Testis (tissue), 3 donors: ENCODE data around the gene GSTM1. TPM values are rescaled to one million over a fixed set of nuclear protein-coding genes. Genes with fewer than 3 reads are reported as not detected.

Experiments used
- DNase-seq: peaks from one replicate; pipeline ENCODE4 v3.0.0-alpha.2; 2019
- H3K27ac ChIP-seq, 2 donors: fragments of 200-600 bp; sonication (generic); one replicate each; pipeline ENCODE4 v1.5.1; 2019
- H3K27me3 ChIP-seq: fragments of 200-600 bp; sonication (generic); one replicate; pipeline ENCODE4 v1.5.1; 2019
- H3K36me3 ChIP-seq: fragments of 200-600 bp; sonication (generic); one replicate; pipeline ENCODE4 v1.5.1; 2017; ENCODE audit warnings: low read depth; ENCODE audit errors: missing control alignments
- H3K4me1 ChIP-seq: fragments of 200-600 bp; sonication (generic); one replicate; pipeline ENCODE4 v1.5.1; 2019
- H3K4me3 ChIP-seq, 2 donors: fragments of 200-600 bp; sonication (generic); one replicate each; pipeline ENCODE4 v1.5.1; 2017 to 2019
- H3K9me3 ChIP-seq: fragments of 200-600 bp; sonication (generic); one replicate; pipeline ENCODE4 v1.5.1; 2017
- POLR2A ChIP-seq: fragments of 450-650 bp; IDR thresholded peaks from one replicate; pipeline ENCODE4 v1.6.1; 2017; ENCODE audit warnings: antibody characterized with exemption, mild to moderate bottlenecking, moderate library complexity
- WGBS, 2 donors: methylation state at CpG; one replicate each; pipeline ENCODE4 v1.1.5; 2018; 5-methylcytosine and 5-hydroxymethylcytosine counted together
- intact Hi-C: fragments of 100-400 bp; cut with DNase I; formaldehyde crosslinking; loops from one replicate; pipeline ENCODE4 v1.15.1; 2023; ENCODE audit warnings: low total_unique reads
- polyA plus RNA-seq: library from polyadenylated mRNA; stranded (reverse); fragments of 350-450 nt; fragmentation: Illumina TruSeq; extraction: RNeasy Lipid Tissue Mini Kit (QIAGEN cat#74804); gene quantifications from one replicate; pipeline ENCODE4 v1.2.3, GENCODE V29; 2014; ENCODE audit warnings: low read depth, low replicate concordance; ENCODE audit not compliant: insufficient read depth
- total RNA-seq, 2 donors: library from RNA; depleted of rRNA; stranded (reverse); fragments of >200 nt; gene quantifications; one replicate each; pipeline ENCODE4 v1.2.3, GENCODE V29; 2016
- TF ChIP-seq, protein P1 (sequence below), 3 experiments: fragments of 450-650 bp in 2 of 3; fragments of 200-600 bp in 1 of 3; sonication (generic) in 1 of 3; IDR thresholded peaks; one replicate each; pipeline ENCODE4 v1.5.1; 2016 to 2019; ENCODE audit warnings: antibody characterized with exemption in 3 of 3, mild to moderate bottlenecking in 2 of 3, moderate library complexity in 1 of 3

Gene GSTM1
- total and polyA plus RNA-seq, 3 donors from 2014 or later, result not detected

DNA sequence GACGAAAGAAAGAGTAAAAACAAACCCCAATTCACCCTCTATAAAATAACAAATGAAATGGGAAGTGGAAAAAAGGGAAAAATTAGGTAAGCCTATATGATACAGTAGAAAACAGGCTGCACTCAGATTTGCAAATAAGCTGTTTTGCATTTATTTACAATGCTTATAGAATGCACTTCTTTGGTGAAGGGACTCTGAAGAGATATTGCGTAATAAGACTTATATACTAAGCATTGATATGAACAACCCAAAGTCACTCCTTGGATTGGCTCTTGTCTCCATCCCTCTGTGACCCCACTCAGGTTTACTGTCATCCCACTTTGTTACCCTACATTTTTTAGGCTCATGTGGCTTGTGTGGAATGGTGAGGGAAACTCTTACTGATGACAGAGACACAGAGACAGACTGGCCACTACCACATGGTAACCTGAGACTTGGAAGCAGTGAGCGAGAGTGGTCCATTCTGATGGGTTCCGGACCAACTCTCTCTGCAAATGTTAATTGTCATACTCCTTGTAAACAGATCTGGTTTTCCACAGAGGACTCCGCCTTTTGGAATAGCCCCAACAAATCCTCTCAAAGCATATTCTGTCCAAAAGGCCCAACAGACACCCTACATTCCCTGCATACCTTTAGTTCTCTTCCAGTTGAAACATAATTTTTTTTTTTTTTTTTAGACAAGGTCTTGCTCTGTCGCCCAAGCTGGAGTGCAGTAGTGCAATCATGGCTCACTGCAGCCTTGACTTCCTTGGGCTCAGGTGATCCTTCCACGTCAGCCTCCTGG is 35.5 kb downstream of the GSTM1 start:
- WGBS, 2 donors, result 69 to 74% methylated on average over 7 of the region's 7 CpGs
- H3K4me1 ChIP-seq, result no peaks in the 10 kb centered on the region
- TF ChIP-seq POLR2A, result no peak
- TF ChIP-seq, protein P1, sequence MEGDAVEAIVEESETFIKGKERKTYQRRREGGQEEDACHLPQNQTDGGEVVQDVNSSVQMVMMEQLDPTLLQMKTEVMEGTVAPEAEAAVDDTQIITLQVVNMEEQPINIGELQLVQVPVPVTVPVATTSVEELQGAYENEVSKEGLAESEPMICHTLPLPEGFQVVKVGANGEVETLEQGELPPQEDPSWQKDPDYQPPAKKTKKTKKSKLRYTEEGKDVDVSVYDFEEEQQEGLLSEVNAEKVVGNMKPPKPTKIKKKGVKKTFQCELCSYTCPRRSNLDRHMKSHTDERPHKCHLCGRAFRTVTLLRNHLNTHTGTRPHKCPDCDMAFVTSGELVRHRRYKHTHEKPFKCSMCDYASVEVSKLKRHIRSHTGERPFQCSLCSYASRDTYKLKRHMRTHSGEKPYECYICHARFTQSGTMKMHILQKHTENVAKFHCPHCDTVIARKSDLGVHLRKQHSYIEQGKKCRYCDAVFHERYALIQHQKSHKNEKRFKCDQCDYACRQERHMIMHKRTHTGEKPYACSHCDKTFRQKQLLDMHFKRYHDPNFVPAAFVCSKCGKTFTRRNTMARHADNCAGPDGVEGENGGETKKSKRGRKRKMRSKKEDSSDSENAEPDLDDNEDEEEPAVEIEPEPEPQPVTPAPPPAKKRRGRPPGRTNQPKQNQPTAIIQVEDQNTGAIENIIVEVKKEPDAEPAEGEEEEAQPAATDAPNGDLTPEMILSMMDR (IDR thresholded peaks at IDR 0.05), result no peak
- intact Hi-C loops, result no loop called here
- no peak for DNase-seq
- no peaks in the 10 kb centered on the region for H3K36me3 ChIP-seq
- no peaks in the 10 kb centered on the region for H3K9me3 ChIP-seq
- H3K4me3 ChIP-seq, result no peak overlapping the region
- no peaks in the 10 kb centered on the region for H3K27me3 ChIP-seq
- no peak overlapping the region for H3K27ac ChIP-seq

DNA sequence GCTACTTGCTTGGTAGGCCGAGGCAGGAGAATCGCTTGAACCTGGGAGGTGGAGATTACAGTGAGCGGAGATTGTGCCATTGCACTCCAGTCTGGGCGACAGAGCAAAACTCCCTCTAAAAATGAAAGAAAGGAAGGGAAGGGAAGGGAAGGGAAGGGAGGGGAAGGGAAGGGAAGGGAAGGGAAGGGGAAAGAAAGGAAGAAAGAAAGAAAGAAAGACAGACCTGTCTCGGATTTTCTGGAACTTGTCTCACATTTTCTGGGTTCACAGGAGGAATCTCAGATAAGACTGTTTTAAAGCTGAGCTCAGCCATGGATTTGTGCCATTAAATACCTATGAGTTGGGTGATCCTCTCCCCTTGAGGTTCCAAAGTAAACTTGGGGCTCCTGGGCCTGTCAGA is 37.3 kb downstream of the GSTM1 start:
- intact Hi-C loops, result no loop called here

DNA sequence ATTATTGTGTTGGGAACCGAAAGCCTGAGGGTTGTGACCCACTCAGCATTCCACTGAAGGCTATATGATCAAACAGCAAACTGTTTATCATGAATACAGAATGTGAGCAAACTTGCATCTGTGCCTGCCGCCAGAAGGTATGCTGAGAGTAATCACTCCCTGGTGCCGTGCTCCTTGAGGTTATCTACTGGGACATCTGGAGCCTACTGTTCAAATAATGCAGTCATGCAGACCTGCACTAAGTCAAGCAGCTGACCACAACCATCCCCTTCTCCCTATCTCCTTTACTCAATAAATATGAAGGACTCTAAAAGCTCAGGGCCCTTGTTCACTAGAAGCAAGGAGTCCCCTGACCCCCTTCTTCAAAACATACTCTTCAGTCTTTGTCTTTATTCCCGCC is 37.9 kb downstream of the GSTM1 start:
- H3K36me3 ChIP-seq, result no peaks in the 10 kb centered on the region
- H3K27ac ChIP-seq, result no peak overlapping the region
- no peaks in the 10 kb centered on the region for H3K27me3 ChIP-seq
- H3K9me3 ChIP-seq, result no peaks in the 10 kb centered on the region
- H3K4me3 ChIP-seq, result no peak overlapping the region
- 91 to 92% methylated on average over 4 of the region's 4 CpGs for WGBS, 2 donors
- no peak for DNase-seq
- H3K4me1 ChIP-seq, result no peaks in the 10 kb centered on the region
- intact Hi-C loops, result no loop called here
- TF ChIP-seq POLR2A, result no peak
- TF ChIP-seq, protein P1 (IDR thresholded peaks at IDR 0.05), result no peak

More for the DNA sequence above, 37.3 kb downstream of the GSTM1 start:
- 95 to 96% methylated on average over 5 of the region's 5 CpGs for WGBS, 2 donors
- Histone ChIP-seq H3K27me3 (no peaks in the 10 kb centered on the region), H3K4me1 (no peaks in the 10 kb centered on the region), H3K27ac (no peak overlapping the region), H3K4me3 (no peak overlapping the region), H3K36me3 (no peaks in the 10 kb centered on the region), H3K9me3 (no peaks in the 10 kb centered on the region)
- DNase-seq, result no peak
- no peak for TF ChIP-seq POLR2A
- TF ChIP-seq, protein P1 (IDR thresholded peaks at IDR 0.05), result no peak

DNA sequence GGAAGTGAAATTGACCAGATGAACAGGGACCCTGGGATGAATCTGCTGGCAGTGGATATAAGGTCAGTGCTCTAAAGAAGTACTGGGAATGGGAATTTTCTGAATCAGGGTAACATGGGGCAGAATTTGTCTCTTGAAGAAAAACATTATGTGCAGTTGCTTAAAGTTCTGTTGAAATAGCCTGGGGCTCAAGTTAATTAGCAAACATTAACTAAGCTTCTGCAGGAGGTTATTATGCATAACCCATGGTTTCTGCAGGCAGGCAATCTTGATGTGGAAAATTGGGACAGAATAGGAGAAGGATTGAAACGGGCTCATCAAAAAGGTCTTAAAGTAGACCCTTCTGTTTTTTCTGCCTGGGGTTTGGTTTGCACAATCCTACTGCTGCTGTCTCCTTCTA is 38.4 kb downstream of the GSTM1 start:
- DNase-seq, result no peak
- no peaks in the 10 kb centered on the region for H3K36me3 ChIP-seq
- no peaks in the 10 kb centered on the region for H3K4me1 ChIP-seq
- H3K9me3 ChIP-seq, result no peaks in the 10 kb centered on the region
- WGBS, 2 donors, result 86 to 94% methylated on average over 1 of the region's 1 CpG
- H3K27ac ChIP-seq, result no peak overlapping the region
- TF ChIP-seq, protein P1 (IDR thresholded peaks at IDR 0.05), result no peak
- no peak for TF ChIP-seq POLR2A
- H3K4me3 ChIP-seq, result no peak overlapping the region
- intact Hi-C loops, result no loop called here
- H3K27me3 ChIP-seq, result no peaks in the 10 kb centered on the region
